Measurements from ENCODE around the gene MYCN.

The MYCN gene

DNA sequence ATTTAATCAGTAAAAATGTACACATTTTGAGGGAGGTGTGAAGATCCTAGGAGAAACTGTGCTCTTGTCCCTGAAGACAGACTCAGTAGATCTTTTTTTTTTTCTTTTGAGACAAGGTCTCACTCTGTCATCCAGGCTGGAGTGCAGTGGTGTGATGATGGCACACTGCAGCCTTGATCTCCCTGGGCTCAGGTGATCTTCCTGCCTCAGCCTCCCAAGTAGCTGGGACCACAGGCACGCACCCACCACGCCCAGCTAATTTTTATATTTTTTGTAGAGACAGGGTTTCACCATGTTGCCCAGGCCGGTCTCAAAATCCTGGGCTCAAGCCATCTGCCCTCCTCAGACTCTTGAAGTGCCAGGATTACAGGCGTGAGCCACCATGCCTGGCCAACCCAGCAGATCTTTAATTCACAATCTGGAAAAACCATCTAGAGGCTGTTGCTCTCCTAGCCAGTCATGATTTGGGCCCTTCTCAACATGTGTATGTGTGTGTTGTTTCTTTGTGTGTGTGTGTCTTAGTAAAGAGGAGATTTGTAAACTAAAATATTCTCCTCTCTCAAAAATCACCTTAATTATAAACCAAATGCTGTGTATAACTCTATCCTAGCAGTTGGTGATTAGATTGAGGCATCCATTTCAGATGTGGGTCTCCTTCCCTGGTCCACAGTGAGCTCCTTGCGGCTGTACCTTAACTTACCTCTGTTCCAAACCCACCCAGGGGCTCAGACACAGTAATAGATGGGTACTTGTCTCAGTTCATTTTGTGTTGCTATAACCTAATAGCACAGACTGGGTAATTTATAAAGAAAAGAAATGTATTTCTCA, 3.9 kb upstream of the MYCN start:
- no peak for DNase-seq (ENCODE audit: low spot score)
- TF ChIP-seq, protein P1, sequence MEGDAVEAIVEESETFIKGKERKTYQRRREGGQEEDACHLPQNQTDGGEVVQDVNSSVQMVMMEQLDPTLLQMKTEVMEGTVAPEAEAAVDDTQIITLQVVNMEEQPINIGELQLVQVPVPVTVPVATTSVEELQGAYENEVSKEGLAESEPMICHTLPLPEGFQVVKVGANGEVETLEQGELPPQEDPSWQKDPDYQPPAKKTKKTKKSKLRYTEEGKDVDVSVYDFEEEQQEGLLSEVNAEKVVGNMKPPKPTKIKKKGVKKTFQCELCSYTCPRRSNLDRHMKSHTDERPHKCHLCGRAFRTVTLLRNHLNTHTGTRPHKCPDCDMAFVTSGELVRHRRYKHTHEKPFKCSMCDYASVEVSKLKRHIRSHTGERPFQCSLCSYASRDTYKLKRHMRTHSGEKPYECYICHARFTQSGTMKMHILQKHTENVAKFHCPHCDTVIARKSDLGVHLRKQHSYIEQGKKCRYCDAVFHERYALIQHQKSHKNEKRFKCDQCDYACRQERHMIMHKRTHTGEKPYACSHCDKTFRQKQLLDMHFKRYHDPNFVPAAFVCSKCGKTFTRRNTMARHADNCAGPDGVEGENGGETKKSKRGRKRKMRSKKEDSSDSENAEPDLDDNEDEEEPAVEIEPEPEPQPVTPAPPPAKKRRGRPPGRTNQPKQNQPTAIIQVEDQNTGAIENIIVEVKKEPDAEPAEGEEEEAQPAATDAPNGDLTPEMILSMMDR (IDR thresholded peaks at IDR 0.05; ENCODE audit: borderline replicate concordance, control extremely low read depth, extremely low read depth, insufficient read depth, missing control alignments) = no peak
- in situ Hi-C loops (cut with MboI; ENCODE audit: low sequenced_read_pairs, unreplicated experiment) = no loop called here

DNA sequence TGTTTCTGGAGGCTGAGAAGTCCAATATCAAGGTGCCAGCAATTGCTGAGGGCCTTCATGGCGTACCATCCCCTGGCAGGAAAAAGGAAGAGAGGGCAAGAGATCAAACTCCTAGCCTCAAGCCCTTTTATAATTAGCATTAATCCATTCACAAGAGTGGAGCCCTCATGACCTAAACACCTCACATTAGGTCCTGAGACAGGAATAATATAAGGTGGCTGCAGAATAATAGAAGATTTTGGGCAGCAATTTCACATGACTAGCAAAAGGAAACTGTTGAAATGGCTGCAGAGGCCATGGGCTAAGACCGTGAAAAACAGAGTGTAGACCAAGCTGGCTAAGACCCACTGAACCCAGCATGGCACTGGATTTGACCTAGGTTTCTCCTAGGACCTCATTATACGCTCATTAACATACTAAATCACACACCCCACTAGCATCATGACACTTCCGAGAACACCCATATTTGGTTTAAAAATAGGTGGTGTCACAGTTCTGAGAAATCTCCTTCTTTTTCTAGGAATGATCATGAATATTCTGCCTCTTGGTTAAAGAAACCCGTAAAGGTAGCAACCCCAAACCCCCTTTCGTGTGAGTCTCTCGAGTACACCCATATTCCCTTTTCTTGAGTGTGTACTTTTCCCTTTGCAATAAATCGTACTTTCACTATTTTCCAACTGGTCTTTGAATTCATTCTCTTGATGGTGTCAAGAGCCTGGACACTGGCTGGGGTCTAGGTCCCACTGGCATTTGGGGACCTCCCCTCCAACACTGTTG, 3.1 kb upstream of the MYCN start:
- TF ChIP-seq, protein P1 (IDR thresholded peaks at IDR 0.05; ENCODE audit: borderline replicate concordance, control extremely low read depth, extremely low read depth, insufficient read depth, missing control alignments) = no peak
- DNase-seq (ENCODE audit: low spot score) = no peak
- in situ Hi-C loops (cut with MboI; ENCODE audit: low sequenced_read_pairs, unreplicated experiment) = no loop called here

DNA sequence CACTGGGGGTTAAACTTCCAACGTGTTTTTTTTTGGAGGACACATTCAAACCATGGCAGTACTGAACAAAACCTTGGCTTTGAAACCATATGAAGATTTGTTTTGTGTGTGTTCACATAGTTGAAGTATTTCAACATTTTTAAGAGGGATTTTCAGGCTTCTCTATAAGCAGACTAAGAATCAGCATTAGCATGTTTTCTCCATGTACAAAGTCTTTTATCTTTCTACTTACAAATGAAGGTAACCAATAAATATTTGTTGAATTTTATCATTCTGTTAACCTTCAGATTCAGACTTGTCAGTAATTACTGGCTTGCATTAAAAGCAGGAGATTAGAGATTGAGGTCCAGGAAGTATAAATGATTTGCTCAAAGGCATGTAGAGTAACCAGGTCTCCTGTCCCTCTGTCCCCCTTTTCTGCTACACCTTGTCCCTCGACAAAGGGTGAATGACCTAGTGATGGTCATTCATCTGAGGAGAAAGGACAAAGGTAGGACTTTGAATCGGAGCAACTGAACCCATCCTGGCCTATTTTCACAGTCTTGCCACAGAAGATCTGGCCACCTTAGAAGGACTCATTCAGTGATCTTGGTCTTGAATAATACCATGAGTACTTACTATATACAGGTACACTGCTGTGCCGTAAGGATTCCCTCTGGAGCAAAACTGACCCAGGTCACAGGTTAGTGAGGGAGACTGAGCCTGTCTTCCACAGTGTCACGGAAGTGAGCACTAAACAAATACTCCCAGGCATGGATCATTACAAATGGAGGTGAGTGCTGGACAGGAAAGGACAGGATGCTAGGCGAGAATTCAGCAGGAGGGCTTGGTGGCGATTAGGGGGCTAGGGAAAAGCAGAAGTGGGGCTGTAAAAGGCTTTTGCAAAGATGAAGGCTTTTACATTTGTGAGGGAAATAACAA, 2.2 kb upstream of the MYCN start:
- DNase-seq (ENCODE audit: low spot score) = no peak
- TF ChIP-seq, protein P1 (IDR thresholded peaks at IDR 0.05; ENCODE audit: borderline replicate concordance, control extremely low read depth, extremely low read depth, insufficient read depth, missing control alignments) = no peak
- in situ Hi-C loops (cut with MboI; ENCODE audit: low sequenced_read_pairs, unreplicated experiment) = no loop called here

DNA sequence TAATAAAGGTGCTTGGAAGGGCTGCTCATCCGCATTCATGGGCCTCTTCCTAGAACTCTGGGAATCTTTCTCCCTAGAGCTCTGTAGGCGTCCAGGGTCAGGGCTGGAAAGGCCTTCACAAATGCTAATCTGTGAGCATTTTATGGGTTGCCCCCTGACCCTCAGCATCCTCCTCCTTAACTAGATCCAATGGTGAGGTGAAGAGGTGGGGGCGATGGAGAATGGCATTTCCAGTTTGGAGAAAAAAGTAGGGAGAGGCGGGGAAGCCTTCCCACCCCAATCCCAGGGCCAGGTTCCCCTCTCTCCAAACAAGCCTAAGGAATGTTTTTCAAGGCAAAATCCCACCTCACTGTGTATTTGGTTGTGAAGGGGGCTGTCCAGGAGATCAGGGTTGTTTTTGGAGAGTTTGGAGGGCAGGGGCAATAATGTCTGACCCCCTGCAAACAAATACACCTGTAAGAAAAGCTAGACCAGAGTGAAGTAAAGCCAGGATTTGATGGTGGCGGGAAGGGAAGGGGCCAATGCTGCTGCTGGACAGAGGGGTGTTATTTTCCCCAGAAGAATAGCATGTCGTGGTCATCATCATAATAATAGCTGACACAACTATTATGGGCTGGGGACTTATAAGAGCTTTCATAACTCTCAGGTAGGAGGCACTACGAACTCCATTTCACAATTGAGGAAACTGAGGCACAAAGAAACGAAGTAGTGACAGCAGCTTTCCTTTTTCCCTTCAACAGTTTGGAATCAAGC, 1.4 kb upstream of the MYCN start:
- no peak for DNase-seq (ENCODE audit: low spot score)

DNA sequence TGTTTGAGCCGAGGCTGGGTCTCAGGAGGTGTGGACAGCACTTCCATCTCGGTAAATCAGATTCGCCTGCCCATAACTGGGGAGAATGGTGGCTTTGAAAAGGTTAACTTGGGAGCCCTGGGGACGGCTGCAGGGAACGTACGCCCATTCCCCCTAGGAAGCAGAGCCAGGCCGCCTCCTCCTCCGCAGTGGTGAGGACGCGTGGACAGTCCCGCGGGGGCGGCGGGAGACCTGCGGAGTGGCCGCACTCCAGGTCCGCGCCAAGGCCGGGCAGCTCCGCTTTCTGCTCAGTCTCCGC, 845 bp upstream of the MYCN start:
- DNase-seq (ENCODE audit: low spot score) = peak; percentile 82
- TF ChIP-seq, protein P1 (IDR thresholded peaks at IDR 0.05; ENCODE audit: borderline replicate concordance, control extremely low read depth, extremely low read depth, insufficient read depth, missing control alignments) = peak; percentile 64
- in situ Hi-C loops (cut with MboI; ENCODE audit: low sequenced_read_pairs, unreplicated experiment) = no loop called here

More for the DNA sequence above, 1.4 kb upstream of the MYCN start:
- in situ Hi-C loops (cut with MboI; ENCODE audit: low sequenced_read_pairs, unreplicated experiment) = no loop called here
- TF ChIP-seq, protein P1 (IDR thresholded peaks at IDR 0.05; ENCODE audit: borderline replicate concordance, control extremely low read depth, extremely low read depth, insufficient read depth, missing control alignments) = no peak

Data from GM13976 (cell line).